ENCODE data around the gene STAG3. TPM values are rescaled to one million over a fixed set of nuclear protein-coding genes. Genes with fewer than 3 reads are reported as not detected.
"Not testable (repeated sequence)": the region's sequence is repeated elsewhere in the genome, so short reads cannot be mapped to it uniquely, and the experiment has no call there.

Gene STAG3
- total and polyA plus RNA-seq, 2 donors (not counting 1 experiment from before 2014, with no cell fraction given) = 24.8 to 33.4 TPM

DNA sequence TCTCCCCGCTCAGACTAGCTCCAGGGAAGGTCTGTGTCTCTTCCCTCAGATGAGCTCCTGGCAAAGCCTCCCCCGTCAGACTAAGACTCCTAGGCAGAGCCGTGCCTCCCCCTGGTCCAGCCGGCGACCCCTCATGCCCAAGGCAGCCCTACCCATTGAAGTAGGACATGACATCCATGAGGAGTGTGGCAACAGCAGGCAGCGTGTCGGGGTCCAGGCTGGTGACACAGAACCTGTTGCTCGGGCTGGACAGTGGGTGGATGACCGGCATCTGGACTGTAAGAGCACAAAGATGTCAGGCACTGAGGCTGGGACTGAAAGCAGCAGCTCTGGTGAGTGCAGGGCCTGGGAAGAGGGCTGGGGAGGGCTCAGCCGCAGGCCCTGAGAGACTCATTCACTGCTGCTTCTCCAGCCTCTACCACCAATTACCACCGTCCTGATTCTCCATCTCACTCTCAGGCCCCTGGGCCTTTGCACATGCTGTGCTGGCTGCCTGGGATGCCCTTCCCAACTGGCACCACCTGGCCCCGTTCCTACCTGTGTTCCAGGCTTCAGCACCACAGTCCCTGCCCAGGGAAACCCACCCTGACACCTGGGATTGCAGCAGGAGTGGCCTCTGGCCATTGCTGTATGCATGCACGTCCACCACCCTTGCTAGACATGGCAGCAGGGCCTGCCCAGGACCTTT is 44.9 kb downstream of the STAG3 start:
- Mint-ChIP-seq H3K27ac (peak overlapping the region; percentile 95), H3K9me3 (ENCODE audit: insufficient read depth) (no peaks in the 10 kb centered on the region), H3K27me3 (no peaks in the 10 kb centered on the region), H3K4me1 (peaks cover 65% of the 10 kb centered on the region), H3K4me3 (peak overlapping the region; percentile 85)
- Histone ChIP-seq H3K79me2 (ENCODE audit: control insufficient read depth, insufficient read depth, low read length) (peaks cover 47% of the 10 kb centered on the region), H3K27me3 (replicated peaks in 1 of 4; ENCODE audit: control extremely low read depth in 1 of 4, control insufficient read depth in 3 of 4, insufficient read depth in 4 of 4, low read length in 3 of 4) (no peaks in the 10 kb centered on the region), H3K36me3 (replicated peaks in 1 of 2; ENCODE audit: control extremely low read depth in 1 of 2, control insufficient read depth in 1 of 2, extremely low read depth in 1 of 2, insufficient read depth in 2 of 2, low read length in 1 of 2) (peaks cover 0 to 11% of the 10 kb centered on the region in 2 experiments), H2AFZ (ENCODE audit: insufficient read depth, low read depth, low read length, poor library complexity, severe bottlenecking) (no peak overlapping the region), H3K9ac (ENCODE audit: low read length) (no peak overlapping the region), H3K4me2 (replicated peaks; ENCODE audit: low read depth, low read length, poor library complexity, severe bottlenecking) (peak overlapping the region; percentile 72), H3K9me3 (ENCODE audit: control extremely low read depth in 1 of 3, control insufficient read depth in 2 of 3, insufficient read depth in 1 of 3, low read length in 2 of 3) (no peaks in the 10 kb centered on the region), H3K4me1 (ENCODE audit: control insufficient read depth in 2 of 2, insufficient read depth in 2 of 2, low read length in 2 of 2) (peaks cover 32 to 44% of the 10 kb centered on the region in 2 donors), H4K20me1 (ENCODE audit: control insufficient read depth, insufficient read depth, low read length, poor library complexity, severe bottlenecking) (no peaks in the 10 kb centered on the region), H3K4me3 (ENCODE audit: control extremely low read depth in 1 of 5, extremely low read depth in 1 of 5, insufficient read depth in 1 of 5, low read depth in 2 of 5, low read length in 4 of 5) (no peak overlapping the region), H3K27ac (ENCODE audit: low read length in 2 of 2) (peak overlapping the region; percentile 97 to 100)
- intact Hi-C loops (cut with micrococcal nuclease) = loop anchor here (5.0 kb wide), 1 partner anchor 140 kb away; the partner anchor contains the start of gene ZNF3
- 96% methylated on average over 13 of the region's 13 CpGs for WGBS (ENCODE audit: insufficient coverage)
- ChIA-PET CTCF (interaction anchor here (1.0 to 9.7 kb wide), 3 partner anchors 33 to 224 kb away, joined by 3 to 93 read pairs (median 66); no protein-coding TSS in a partner anchor), POLR2A (interaction anchor here (1.0 to 2.0 kb wide), 2 partner anchors 11 to 74 kb away, joined by 3 to 11 read pairs; partner anchors contain the start of gene LAMTOR4)
- DNase-seq (no peak), ATAC-seq (ENCODE audit: low read depth) (no peak)
- TF ChIP-seq, protein P1, sequence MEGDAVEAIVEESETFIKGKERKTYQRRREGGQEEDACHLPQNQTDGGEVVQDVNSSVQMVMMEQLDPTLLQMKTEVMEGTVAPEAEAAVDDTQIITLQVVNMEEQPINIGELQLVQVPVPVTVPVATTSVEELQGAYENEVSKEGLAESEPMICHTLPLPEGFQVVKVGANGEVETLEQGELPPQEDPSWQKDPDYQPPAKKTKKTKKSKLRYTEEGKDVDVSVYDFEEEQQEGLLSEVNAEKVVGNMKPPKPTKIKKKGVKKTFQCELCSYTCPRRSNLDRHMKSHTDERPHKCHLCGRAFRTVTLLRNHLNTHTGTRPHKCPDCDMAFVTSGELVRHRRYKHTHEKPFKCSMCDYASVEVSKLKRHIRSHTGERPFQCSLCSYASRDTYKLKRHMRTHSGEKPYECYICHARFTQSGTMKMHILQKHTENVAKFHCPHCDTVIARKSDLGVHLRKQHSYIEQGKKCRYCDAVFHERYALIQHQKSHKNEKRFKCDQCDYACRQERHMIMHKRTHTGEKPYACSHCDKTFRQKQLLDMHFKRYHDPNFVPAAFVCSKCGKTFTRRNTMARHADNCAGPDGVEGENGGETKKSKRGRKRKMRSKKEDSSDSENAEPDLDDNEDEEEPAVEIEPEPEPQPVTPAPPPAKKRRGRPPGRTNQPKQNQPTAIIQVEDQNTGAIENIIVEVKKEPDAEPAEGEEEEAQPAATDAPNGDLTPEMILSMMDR (IDR thresholded peaks at IDR 0.05) = no peak
- TF ChIP-seq EZH2 (IDR thresholded peaks at IDR 0.05; ENCODE audit: borderline replicate concordance, insufficient read depth, low read depth, low read length, poor library complexity, severe bottlenecking) = no peak

DNA sequence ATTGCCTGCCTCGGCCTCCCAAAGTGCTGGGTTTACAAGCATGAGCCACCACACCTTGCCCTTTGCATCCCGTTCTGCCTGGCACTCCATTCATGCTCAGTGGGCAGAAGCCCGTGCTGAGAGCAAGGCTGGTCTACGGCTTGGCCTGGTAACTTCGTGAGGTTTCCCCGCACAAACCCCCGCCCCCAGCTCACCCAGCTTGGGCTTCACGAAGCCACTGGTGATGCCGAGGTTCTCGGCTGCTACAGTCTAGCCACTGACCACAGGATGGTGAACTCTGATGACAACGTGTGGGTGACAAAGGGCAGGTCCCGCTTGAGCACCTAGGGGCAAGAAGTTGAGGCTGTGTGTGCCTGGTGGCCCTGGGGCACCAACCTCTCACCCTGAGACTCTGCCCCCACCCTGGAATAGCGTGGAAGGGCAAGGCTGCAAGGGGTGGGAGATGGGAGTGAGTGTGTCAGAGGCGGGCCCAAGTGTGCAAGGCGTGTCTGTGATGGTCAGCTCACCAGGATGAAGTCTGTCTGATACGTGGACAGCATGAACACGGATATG is 45.7 kb downstream of the STAG3 start:
- POLR2A ChIA-PET; H2AFZ ChIP-seq (ENCODE audit: insufficient read depth, low read depth, low read length, poor library complexity, severe bottlenecking); H3K4me2 ChIP-seq (replicated peaks; ENCODE audit: low read depth, low read length, poor library complexity, severe bottlenecking); H3K27ac ChIP-seq (ENCODE audit: low read length in 2 of 2); H3K27me3 Mint-ChIP-seq; DNase-seq; H3K9ac ChIP-seq (ENCODE audit: low read length); H3K27me3 ChIP-seq (replicated peaks in 1 of 4; ENCODE audit: control extremely low read depth in 1 of 4, control insufficient read depth in 3 of 4, insufficient read depth in 4 of 4, low read length in 3 of 4); H3K9me3 ChIP-seq (ENCODE audit: control extremely low read depth in 1 of 3, control insufficient read depth in 2 of 3, insufficient read depth in 1 of 3, low read length in 2 of 3); H4K20me1 ChIP-seq (ENCODE audit: control insufficient read depth, insufficient read depth, low read length, poor library complexity, severe bottlenecking); H3K4me3 ChIP-seq (ENCODE audit: control extremely low read depth in 1 of 5, extremely low read depth in 1 of 5, insufficient read depth in 1 of 5, low read depth in 2 of 5, low read length in 4 of 5); H3K9me3 Mint-ChIP-seq (ENCODE audit: insufficient read depth); ATAC-seq (ENCODE audit: low read depth): not testable (repeated sequence)
- intact Hi-C loops (cut with micrococcal nuclease) = loop anchor here (5.0 kb wide), 1 partner anchor 141 kb away; the partner anchor contains the start of gene ZNF3
- CTCF ChIA-PET = interaction anchor here (0.9 kb wide), 1 partner anchor 91 kb away, joined by 5 read pairs; no protein-coding TSS in a partner anchor
- Histone ChIP-seq H3K79me2 (ENCODE audit: control insufficient read depth, insufficient read depth, low read length) (peaks cover 47% of the 10 kb centered on the region), H3K36me3 (replicated peaks in 1 of 2; ENCODE audit: control extremely low read depth in 1 of 2, control insufficient read depth in 1 of 2, extremely low read depth in 1 of 2, insufficient read depth in 2 of 2, low read length in 1 of 2) (peaks cover 0 to 11% of the 10 kb centered on the region in 2 experiments), H3K4me1 (ENCODE audit: control insufficient read depth in 2 of 2, insufficient read depth in 2 of 2, low read length in 2 of 2) (peaks cover 30 to 38% of the 10 kb centered on the region in 2 donors)
- 96% methylated on average over 16 of the region's 17 CpGs for WGBS (ENCODE audit: insufficient coverage)
- H3K4me3 Mint-ChIP-seq = peak overlapping the region; percentile 16
- H3K27ac Mint-ChIP-seq = peak overlapping the region; percentile 91
- H3K4me1 Mint-ChIP-seq = peaks cover 70% of the 10 kb centered on the region

DNA sequence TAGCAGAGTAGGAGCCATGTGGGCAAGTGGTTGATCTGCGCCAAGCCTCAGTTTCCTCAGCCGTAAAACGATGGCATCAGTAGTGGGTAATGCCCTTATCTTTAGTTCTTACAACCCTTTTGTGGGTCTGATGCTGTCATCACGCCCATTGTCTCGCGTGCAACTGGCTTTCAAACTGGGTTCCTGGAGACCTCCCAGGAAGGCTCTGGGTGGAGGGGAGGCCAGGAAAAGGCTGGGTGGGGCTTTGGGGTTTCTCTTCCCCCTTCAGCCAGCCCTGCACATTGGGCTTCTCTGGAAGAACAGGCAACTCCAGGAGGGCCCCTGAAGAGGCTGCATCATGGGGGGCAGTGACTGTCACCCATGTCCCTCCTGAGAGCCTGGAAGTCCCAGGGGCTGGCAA is 47.2 kb downstream of the STAG3 start:
- H4K20me1 ChIP-seq (ENCODE audit: control insufficient read depth, insufficient read depth, low read length, poor library complexity, severe bottlenecking); H3K9ac ChIP-seq (ENCODE audit: low read length); ATAC-seq (ENCODE audit: low read depth); H3K4me3 ChIP-seq (ENCODE audit: control extremely low read depth in 1 of 5, extremely low read depth in 1 of 5, insufficient read depth in 1 of 5, low read depth in 2 of 5, low read length in 4 of 5); H3K27ac ChIP-seq (ENCODE audit: low read length in 2 of 2); H3K27me3 Mint-ChIP-seq; H3K4me2 ChIP-seq (replicated peaks; ENCODE audit: low read depth, low read length, poor library complexity, severe bottlenecking); DNase-seq; H2AFZ ChIP-seq (ENCODE audit: insufficient read depth, low read depth, low read length, poor library complexity, severe bottlenecking); H3K9me3 Mint-ChIP-seq (ENCODE audit: insufficient read depth); POLR2A ChIA-PET; H3K4me3 Mint-ChIP-seq; CTCF ChIA-PET; H3K27me3 ChIP-seq (replicated peaks in 1 of 4; ENCODE audit: control extremely low read depth in 1 of 4, control insufficient read depth in 3 of 4, insufficient read depth in 4 of 4, low read length in 3 of 4); H3K9me3 ChIP-seq (ENCODE audit: control extremely low read depth in 1 of 3, control insufficient read depth in 2 of 3, insufficient read depth in 1 of 3, low read length in 2 of 3): not testable (repeated sequence)
- intact Hi-C loops (cut with micrococcal nuclease) = loop anchor here (5.0 kb wide), 1 partner anchor 143 kb away; the partner anchor contains the start of gene ZNF3
- H3K4me1 Mint-ChIP-seq = peaks cover 56% of the 10 kb centered on the region
- Histone ChIP-seq H3K79me2 (ENCODE audit: control insufficient read depth, insufficient read depth, low read length) (peaks cover 37% of the 10 kb centered on the region), H3K36me3 (replicated peaks in 1 of 2; ENCODE audit: control extremely low read depth in 1 of 2, control insufficient read depth in 1 of 2, extremely low read depth in 1 of 2, insufficient read depth in 2 of 2, low read length in 1 of 2) (peaks cover 0 to 11% of the 10 kb centered on the region in 2 experiments), H3K4me1 (ENCODE audit: control insufficient read depth in 2 of 2, insufficient read depth in 2 of 2, low read length in 2 of 2) (peaks cover 18 to 27% of the 10 kb centered on the region in 2 donors)
- 95% methylated on average over 6 of the region's 6 CpGs for WGBS (ENCODE audit: insufficient coverage)
- peak overlapping the region; percentile 46 for H3K27ac Mint-ChIP-seq
